Type B pancreatic cell (in vitro differentiated cells): ENCODE data around the gene MTARC2. TPM values are rescaled to one million over a fixed set of nuclear protein-coding genes. Genes with fewer than 3 reads are reported as not detected.

Experiments
- DNase-seq: peaks from one replicate; pipeline ENCODE4 v3.0.0; 2021; ENCODE audit warnings: mixed read lengths; ENCODE audit not compliant: unreplicated experiment; ENCODE audit errors: extremely low spot score
- H3K27ac Mint-ChIP-seq: 2 replicates; pipeline ENCODE4 v1.8.0; 2021; ENCODE audit warnings: mild to moderate bottlenecking, mixed read lengths
- H3K27me3 Mint-ChIP-seq: 2 replicates; pipeline ENCODE4 v1.8.0; 2021; ENCODE audit warnings: mixed read lengths
- H3K36me3 Mint-ChIP-seq: 2 replicates; pipeline ENCODE4 v1.8.0; 2021; ENCODE audit warnings: mixed read lengths
- H3K4me1 Mint-ChIP-seq: one replicate; pipeline ENCODE4 v1.8.0; 2021; ENCODE audit warnings: mixed read lengths; ENCODE audit not compliant: unreplicated experiment
- H3K4me3 Mint-ChIP-seq: 2 replicates; pipeline ENCODE4 v1.8.0; 2021; ENCODE audit warnings: mild to moderate bottlenecking, mixed read lengths
- H3K9me3 Mint-ChIP-seq: 2 replicates; pipeline ENCODE4 v1.8.0; 2021; ENCODE audit warnings: mixed read lengths
- CTCF ChIP-seq: fragments of 200-600 bp; sonication (generic); conservative IDR thresholded peaks from 2 replicates; pipeline ENCODE4 v1.5.0; 2021; ENCODE audit warnings: antibody characterized with exemption, mild to moderate bottlenecking
- total RNA-seq: library from RNA; stranded (reverse); gene quantifications from 2 replicates; pipeline ENCODE4 v1.2.1, GENCODE V29; 2021; ENCODE audit warnings: low replicate concordance

The MTARC2 gene
- total RNA-seq, 1 donor from 2014 or later = 14.4 TPM

- Mint-ChIP-seq H3K27me3 (peaks cover 9% of the 10 kb centered on the region), H3K27ac (no peak overlapping the region), H3K9me3 (no peaks in the 10 kb centered on the region), H3K36me3 (no peaks in the 10 kb centered on the region), H3K4me3 (no peak overlapping the region), H3K4me1 (no peaks in the 10 kb centered on the region)
- TF ChIP-seq CTCF = peak; percentile 52
- DNase-seq = no peak
Observed at GRCh38 chr1:220726634-220727033, 21.5 kb upstream of the MTARC2 start.

GRCh38 chr1:220727519-220727918 lies 20.6 kb upstream of the MTARC2 start:
- no peak for DNase-seq
- Mint-ChIP-seq H3K36me3 (no peaks in the 10 kb centered on the region), H3K27ac (no peak overlapping the region), H3K4me3 (no peak overlapping the region), H3K4me1 (no peaks in the 10 kb centered on the region), H3K27me3 (peaks cover 9% of the 10 kb centered on the region), H3K9me3 (no peaks in the 10 kb centered on the region)
- no peak for TF ChIP-seq CTCF

GRCh38 chr1:220730486-220730885 lies 17.6 kb upstream of the MTARC2 start:
- Mint-ChIP-seq H3K27me3 (peaks cover 9% of the 10 kb centered on the region), H3K27ac (no peak overlapping the region)

GRCh38 chr1:220732137-220732536 lies 16.0 kb upstream of the MTARC2 start:
- Mint-ChIP-seq H3K36me3 (no peaks in the 10 kb centered on the region), H3K27ac (no peak overlapping the region), H3K27me3 (peaks cover 1% of the 10 kb centered on the region), H3K4me1 (no peaks in the 10 kb centered on the region), H3K9me3 (no peaks in the 10 kb centered on the region), H3K4me3 (no peak overlapping the region)
- DNase-seq = no peak
- no peak for TF ChIP-seq CTCF

More at GRCh38 chr1:220730486-220730885, 17.6 kb upstream of the MTARC2 start:
- no peak for DNase-seq
- Mint-ChIP-seq H3K4me3 (no peak overlapping the region), H3K9me3 (no peaks in the 10 kb centered on the region), H3K36me3 (no peaks in the 10 kb centered on the region), H3K4me1 (no peaks in the 10 kb centered on the region)
- no peak for TF ChIP-seq CTCF

GRCh38 chr1:220732621-220733020 lies 15.5 kb upstream of the MTARC2 start:
- no peak overlapping the region for H3K27ac Mint-ChIP-seq
- no peak for DNase-seq

More at GRCh38 chr1:220732621-220733020, 15.5 kb upstream of the MTARC2 start:
- Mint-ChIP-seq H3K4me3 (no peak overlapping the region), H3K36me3 (no peaks in the 10 kb centered on the region), H3K4me1 (no peaks in the 10 kb centered on the region), H3K27me3 (no peaks in the 10 kb centered on the region), H3K9me3 (no peaks in the 10 kb centered on the region)
- TF ChIP-seq CTCF = no peak
